IMR-90 (cell line): ENCODE measurements around the gene SPI1. TPM values are rescaled to one million over a fixed set of nuclear protein-coding genes. Genes with fewer than 3 reads are reported as not detected.

ENCODE experiments used
- ATAC-seq: fragments of 200-7000 bp; cut with Tn5 transposase; 2 replicates; pipeline ENCODE4 v1.9.1; 2020; ENCODE audit warnings: low read depth, mild to moderate bottlenecking, moderate library complexity
- BruUV-seq: library from RNA; stranded (reverse); fragments of 400-500 nt; replicated peaks from 2 replicates; lab custom pipeline; 2021; lab: Mats Ljungman, UMichigan
- CTCF ChIA-PET: fragments of 300-600 bp; formaldehyde crosslinking; extraction: SDS; loops from one replicate; lab custom pipeline; 2021; ENCODE audit warnings: antibody characterized with exemption; lab: Yijun Ruan, JAX
- POLR2A ChIA-PET: fragments of 300-600 bp; sonication (Branson Sonifier 250); formaldehyde crosslinking; loops from one replicate; lab custom pipeline; 2022; ENCODE audit warnings: antibody characterized with exemption; ENCODE audit not compliant: unreplicated experiment; lab: Charles Lee
- DNase-seq: peaks from one replicate; pipeline ENCODE4 v3.0.0; 2013
- H2AFZ ChIP-seq: replicated peaks from 2 replicates; pipeline ENCODE3; 2013; ENCODE audit warnings: low read length, mild to moderate bottlenecking; ENCODE audit not compliant: poor library complexity
- H2AK5ac ChIP-seq: 2 replicates; pipeline ENCODE4 v1.6.1; 2013; ENCODE audit warnings: low read depth, low read length, inconsistent platforms
- H2AK9ac ChIP-seq: replicated peaks from 2 replicates; pipeline ENCODE3; 2013; ENCODE audit warnings: mild to moderate bottlenecking, low read depth, low read length, moderate library complexity; ENCODE audit not compliant: poor library complexity
- H2BK120ac ChIP-seq: 2 replicates; pipeline ENCODE4 v1.6.1; 2013; ENCODE audit warnings: low read depth, low read length, inconsistent platforms
- H2BK15ac ChIP-seq: 3 replicates; pipeline ENCODE4 v1.6.1; 2013; ENCODE audit warnings: low read depth, low read length, inconsistent platforms
- H2BK20ac ChIP-seq: 2 replicates; pipeline ENCODE4 v1.6.1; 2013; ENCODE audit warnings: low read depth, mild to moderate bottlenecking, inconsistent platforms, low read length, moderate library complexity
- H2BK5ac ChIP-seq: 2 replicates; pipeline ENCODE4 v1.6.1; 2013; ENCODE audit warnings: mild to moderate bottlenecking, low read depth, low read length, inconsistent platforms; ENCODE audit not compliant: poor library complexity, severe bottlenecking
- H3K14ac ChIP-seq: replicated peaks from 2 replicates; pipeline ENCODE4 v1.6.1; 2013; ENCODE audit warnings: low read depth, low read length, inconsistent platforms
- H3K18ac ChIP-seq: 2 replicates; pipeline ENCODE4 v1.6.1; 2013; ENCODE audit warnings: low read depth, low read length, control low read depth
- H3K23ac ChIP-seq: 2 replicates; pipeline ENCODE4 v1.6.1; 2013; ENCODE audit warnings: low read depth, low read length, inconsistent platforms
- H3K27ac ChIP-seq: 2 replicates; pipeline ENCODE4 v1.5.1; 2013; ENCODE audit warnings: mild to moderate bottlenecking, control low read depth, low read length; ENCODE audit not compliant: insufficient read depth
- H3K27me3 ChIP-seq: 2 replicates; pipeline ENCODE4 v1.6.1; 2013; ENCODE audit warnings: low read length; ENCODE audit not compliant: control insufficient read depth, insufficient read depth
- H3K36me3 ChIP-seq: 2 replicates; pipeline ENCODE4 v1.6.1; 2013; ENCODE audit warnings: low read length, mixed read lengths; ENCODE audit not compliant: control insufficient read depth, insufficient read depth
- H3K4ac ChIP-seq: 2 replicates; pipeline ENCODE4 v1.6.1; 2013; ENCODE audit warnings: low read depth, low read length, inconsistent platforms
- H3K4me1 ChIP-seq: 2 replicates; pipeline ENCODE4 v1.6.1; 2013; ENCODE audit warnings: low read length, mixed read lengths; ENCODE audit not compliant: control insufficient read depth, insufficient read depth
- H3K4me2 ChIP-seq: 2 replicates; pipeline ENCODE4 v1.6.1; 2013; ENCODE audit warnings: low read depth, mild to moderate bottlenecking, control low read depth, low read length, moderate library complexity
- H3K4me3 ChIP-seq: 2 replicates; pipeline ENCODE4 v1.5.1; 2013; ENCODE audit warnings: low read depth, mild to moderate bottlenecking, control low read depth, low read length, moderate library complexity; ENCODE audit not compliant: insufficient read depth
- H3K56ac ChIP-seq: 2 replicates; pipeline ENCODE4 v1.6.1; 2013; ENCODE audit warnings: low read length, inconsistent platforms; ENCODE audit not compliant: insufficient read depth; ENCODE audit errors: extremely low read depth
- H3K79me1 ChIP-seq, 2 experiments: 2 replicates each; pipeline ENCODE4 v1.6.1; 2013; ENCODE audit warnings: low read length in 2 of 2, inconsistent platforms in 1 of 2, low read depth in 1 of 2
- H3K9ac ChIP-seq: 2 replicates; pipeline ENCODE4 v1.6.1; 2013; ENCODE audit warnings: low read depth, low read length, control low read depth
- H3K9me1 ChIP-seq: 2 replicates; pipeline ENCODE4 v1.6.1; 2013; ENCODE audit warnings: low read length, inconsistent platforms; ENCODE audit not compliant: insufficient read depth
- H3K9me3 ChIP-seq: 2 replicates; pipeline ENCODE4 v1.6.1; 2013; ENCODE audit warnings: low read length; ENCODE audit not compliant: control insufficient read depth, insufficient read depth
- H4K20me1 ChIP-seq: 2 replicates; pipeline ENCODE4 v1.6.1; 2013; ENCODE audit warnings: low read length, inconsistent platforms; ENCODE audit not compliant: insufficient read depth
- H4K5ac ChIP-seq: 2 replicates; pipeline ENCODE4 v1.6.1; 2013; ENCODE audit warnings: mild to moderate bottlenecking, low read depth, low read length, control low read depth
- H4K8ac ChIP-seq, 2 experiments: 2 replicates each; pipeline ENCODE4 v1.6.1; 2013; ENCODE audit warnings: low read depth in 2 of 2, low read length in 2 of 2, control low read depth in 1 of 2, inconsistent platforms in 1 of 2
- H4K91ac ChIP-seq: 2 replicates; pipeline ENCODE4 v1.6.1; 2013; ENCODE audit warnings: low read depth, low read length, inconsistent platforms; ENCODE audit not compliant: insufficient read depth
- BHLHE40 ChIP-seq: fragments of 150-350 bp; IDR thresholded peaks from 2 replicates; pipeline ENCODE4 v1.6.1; 2016; ENCODE audit warnings: mild to moderate bottlenecking, low read depth, low read length
- CEBPB ChIP-seq: IDR thresholded peaks from 2 replicates; pipeline ENCODE4 v1.6.1; 2012; ENCODE audit warnings: low read depth, low read length, improper control_type of control experiment
- ELK1 ChIP-seq: fragments of 150-350 bp; IDR thresholded peaks from 2 replicates; pipeline ENCODE4 v1.6.1; 2016; ENCODE audit warnings: low read depth, mild to moderate bottlenecking, low read length, moderate library complexity, borderline replicate concordance
- FOS ChIP-seq: fragments of 150-350 bp; IDR thresholded peaks from 2 replicates; pipeline ENCODE4 v1.6.1; 2016; ENCODE audit warnings: low read depth, low read length
- MAFK ChIP-seq: IDR thresholded peaks from 2 replicates; pipeline ENCODE4 v1.6.1; 2012; ENCODE audit warnings: low read depth, low read length, improper control_type of control experiment
- MXI1 ChIP-seq: IDR thresholded peaks from 2 replicates; pipeline ENCODE4 v1.6.1; 2012; ENCODE audit warnings: low read depth, mild to moderate bottlenecking, low read length, moderate library complexity, borderline replicate concordance
- NFE2L2 ChIP-seq: fragments of 150-350 bp; IDR thresholded peaks from 2 replicates; pipeline ENCODE4 v1.6.1; 2016; ENCODE audit warnings: low read depth, mild to moderate bottlenecking, low read length
- POLR2A ChIP-seq: IDR thresholded peaks from 2 replicates; pipeline ENCODE4 v1.6.1; 2012; ENCODE audit warnings: mild to moderate bottlenecking, low read depth, low read length
- RAD21 ChIP-seq: IDR thresholded peaks from 2 replicates; pipeline ENCODE4 v1.6.1; 2012; ENCODE audit warnings: low read length, improper control_type of control experiment
- RCOR1 ChIP-seq: IDR thresholded peaks from 2 replicates; pipeline ENCODE4 v1.6.1; 2012; ENCODE audit warnings: mild to moderate bottlenecking, low read length, improper control_type of control experiment; ENCODE audit not compliant: insufficient replicate concordance
- RFX5 ChIP-seq: IDR thresholded peaks from 2 replicates; pipeline ENCODE4 v1.8.0; 2012; ENCODE audit warnings: low read depth, mild to moderate bottlenecking, low read length, moderate library complexity
- SMC3 ChIP-seq: fragments of 150-350 bp; IDR thresholded peaks from 2 replicates; pipeline ENCODE4 v1.6.1; 2016; ENCODE audit warnings: low read depth, mild to moderate bottlenecking, antibody characterized with exemption, low read length, moderate library complexity
- USF2 ChIP-seq: fragments of 150-350 bp; IDR thresholded peaks from 2 replicates; pipeline ENCODE4 v1.6.1; 2017; ENCODE audit warnings: mild to moderate bottlenecking, antibody characterized with exemption, low read length, low read depth
- WGBS, 2 experiments: methylation state at CpG; one replicate each; pipeline versions ENCODE4 v1.1.5 to v1.1.7; 2013; ENCODE audit warnings: missing lambda C conversion rate in 2 of 2; ENCODE audit not compliant: insufficient read length in 1 of 2; ENCODE audit errors: extremely low coverage in 2 of 2; 5-methylcytosine and 5-hydroxymethylcytosine counted together
- dilution Hi-C: fragments of 300-500 bp; cut with HindIII; formaldehyde crosslinking; loops from one replicate; pipeline ENCODE4 v1.14.3; 2018; ENCODE audit warnings: low sequenced_read_pairs; ENCODE audit not compliant: unreplicated experiment
- in situ Hi-C: fragments of 300-500 bp; cut with MboI; formaldehyde crosslinking; loops from 3 replicates; pipeline ENCODE4 v1.14.3; 2019; ENCODE audit warnings: low sequenced_read_pairs, inconsistent platforms, mixed read lengths
- intact Hi-C: fragments of 100-400 bp; cut with micrococcal nuclease; formaldehyde crosslinking; loops from 2 replicates; pipeline ENCODE4 v1.10.0; 2022
- polyA plus RNA-seq, 3 experiments: library from polyadenylated mRNA; depleted of rRNA; stranded (reverse); fragments of >200 nt; gene quantifications; 2 replicates each; pipeline ENCODE4 v1.2.3, GENCODE V29; 2012; ENCODE audit warnings: low replicate concordance in 1 of 3
- total RNA-seq: library from RNA; depleted of rRNA; stranded (reverse); fragments of >200 nt; gene quantifications from 2 replicates; pipeline ENCODE4 v1.2.3, GENCODE V29; 2012

Gene SPI1
- total and polyA plus RNA-seq, 2 of the 4 experiments (the other 2 are of a cell fraction) = not detected

GRCh38 chr11:47426062-47426956 lies 48.0 kb upstream of the SPI1 start, which contains the start of gene PSMC3 (continued):
- TF ChIP-seq SMC3 (no peak), FOS (no peak)

- H2AK5ac ChIP-seq = peak overlapping the region; percentile 93
- DNase-seq = no peak
- H2BK15ac ChIP-seq = no peak overlapping the region; the same call in 2 of the 3 replicates
- H3K4me1 ChIP-seq = peaks cover 5% of the 10 kb centered on the region; the same call in 1 of the 2 replicates
- ChIA-PET POLR2A (no interaction called here), CTCF (no interaction called here)
- H3K9ac ChIP-seq = peak overlapping the region; percentile 94
- H3K9me3 ChIP-seq = no peaks in the 10 kb centered on the region
- peaks cover 26 to 41% of the 10 kb centered on the region in 2 experiments for H3K79me1 ChIP-seq
- peak overlapping the region; percentile 100 for H3K14ac ChIP-seq
- no CpG with 5 or more reads among the region's 14 CpGs for WGBS, 2 experiments
- H4K91ac ChIP-seq = peak overlapping the region; percentile 98
- peak overlapping the region; percentile 100 for H3K23ac ChIP-seq
- peak overlapping the region; percentile 91 for H3K4me2 ChIP-seq
- H3K4me3 ChIP-seq = peak overlapping the region; percentile 92
- dilution Hi-C loops = no loop called here
- intact Hi-C loops = no loop called here
- no peak for TF ChIP-seq RCOR1
- no peak for TF ChIP-seq NFE2L2
- no peak for TF ChIP-seq BHLHE40
- no peak for TF ChIP-seq POLR2A
- no peak for TF ChIP-seq RFX5
- no peak for TF ChIP-seq RAD21
- no peak for TF ChIP-seq MAFK
- TF ChIP-seq MXI1 = no peak
- no peak for TF ChIP-seq ELK1
- TF ChIP-seq USF2 = no peak
- TF ChIP-seq SMC3 = no peak
- no peak for TF ChIP-seq CEBPB
- peaks cover 4% of the 10 kb centered on the region; the same call in 1 of the 2 replicates for H3K9me1 ChIP-seq
- H3K4ac ChIP-seq = peak overlapping the region; percentile 98
- peak overlapping the region; percentile 62 for H4K5ac ChIP-seq
- no peaks in the 10 kb centered on the region for H3K27me3 ChIP-seq
- H3K27ac ChIP-seq = peak overlapping the region; percentile 97
- no peaks in the 10 kb centered on the region for H4K20me1 ChIP-seq
- ATAC-seq = no peak; the same call in 1 of the 2 replicates
- peak overlapping the region; percentile 99 for H2AK9ac ChIP-seq
- no peak overlapping the region for H2BK20ac ChIP-seq
- H4K8ac ChIP-seq = peak overlapping the region; percentile 91 to 99
- H3K36me3 ChIP-seq = peaks cover 33% of the 10 kb centered on the region
- in situ Hi-C loops = no loop called here
- H2AFZ ChIP-seq = peak overlapping the region; percentile 88
- peak overlapping the region; percentile 34; the same call in 1 of the 2 replicates for H3K18ac ChIP-seq
- H2BK120ac ChIP-seq = no peak overlapping the region; the same call in 1 of the 2 replicates
- H3K56ac ChIP-seq = peak overlapping the region; percentile 100
- peak overlapping the region; percentile 98 for H2BK5ac ChIP-seq
- no TSS peak for BruUV-seq
Measured at GRCh38 chr11:47425611-47426010, 47.3 kb upstream of the SPI1 start.
